GM12892 (cell line): ENCODE results near the gene GRAMD4.

Experiments used
- DNase-seq: peaks from one replicate; pipeline ENCODE4 v3.0.0; 2011; ENCODE audit not compliant: insufficient read length
- FAIRE-seq: peaks from 2 replicates; lab custom pipeline; 2011; peaks lifted over from hg19 to GRCh38; lab: Jason Lieb, UNC
- POLR2A ChIP-seq: IDR thresholded peaks from 2 replicates; pipeline ENCODE4 v1.6.1; 2011; ENCODE audit warnings: low read depth, low read length, control low read depth
- POLR2AphosphoS5 ChIP-seq: IDR thresholded peaks from 2 replicates; pipeline ENCODE4 v1.6.1; 2011; ENCODE audit warnings: low read depth, low read length, control low read depth
- TAF1 ChIP-seq: IDR thresholded peaks from 2 replicates; pipeline ENCODE4 v1.6.1; 2011; ENCODE audit warnings: low read depth, mild to moderate bottlenecking, control low read depth, low read length, borderline replicate concordance

Gene GRAMD4

GRCh38 chr22:46666577-46667244 lies 46.5 kb downstream of the GRAMD4 start:
- DNase-seq, result no peak
- TF ChIP-seq POLR2A, result no peak
- TF ChIP-seq TAF1, result no peak
- no peak for TF ChIP-seq POLR2AphosphoS5
- FAIRE-seq, result no peak

DNA sequence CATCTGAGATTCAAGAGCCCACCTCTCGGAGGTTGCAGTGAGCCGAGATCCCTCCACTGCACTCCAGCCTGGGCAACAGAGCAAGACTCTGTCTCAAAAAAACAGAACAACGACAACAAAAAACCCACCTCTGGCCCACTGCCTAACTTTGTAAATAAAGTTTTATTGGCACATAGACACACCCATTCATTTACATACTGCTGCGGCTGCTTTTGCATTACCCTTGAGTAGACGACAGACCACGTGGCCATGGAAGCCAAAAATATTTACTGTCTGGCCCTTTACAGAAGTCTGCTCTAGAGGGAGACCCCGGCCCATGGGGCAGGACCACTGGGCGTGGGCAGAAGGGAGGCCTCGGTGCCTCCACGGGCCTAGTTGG lies 47.0 kb downstream of the GRAMD4 start:
- TF ChIP-seq TAF1, result no peak
- no peak for TF ChIP-seq POLR2A
- no peak for TF ChIP-seq POLR2AphosphoS5
- DNase-seq (no peak), FAIRE-seq (no peak)

DNA sequence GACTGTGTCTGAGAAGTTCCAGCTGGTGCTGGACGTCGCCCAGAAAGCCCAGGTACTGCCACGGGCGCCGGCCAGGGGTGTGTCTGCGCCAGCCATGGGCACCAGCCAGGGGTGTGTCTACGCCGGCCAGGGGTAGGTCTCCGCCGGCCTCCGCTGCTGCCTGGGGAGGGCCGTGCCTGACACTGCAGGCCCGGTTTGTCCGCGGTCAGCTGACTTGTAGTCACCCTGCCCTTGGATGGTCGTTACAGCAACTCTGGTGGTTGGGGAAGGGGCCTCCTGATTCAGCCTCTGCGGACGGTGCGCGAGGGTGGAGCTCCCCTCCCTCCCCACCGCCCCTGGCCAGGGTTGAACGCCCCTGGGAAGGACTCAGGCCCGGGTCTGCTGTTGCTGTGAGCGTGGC lies 47.9 kb downstream of the GRAMD4 start:
- TF ChIP-seq TAF1, result no peak
- TF ChIP-seq POLR2A, result no peak
- no peak for TF ChIP-seq POLR2AphosphoS5
- FAIRE-seq, result no peak

GRCh38 chr22:46669201-46669600 lies 49.0 kb downstream of the GRAMD4 start:
- no peak for DNase-seq
- TF ChIP-seq POLR2AphosphoS5 (no peak), TAF1 (no peak), POLR2A (no peak)

More for the DNA sequence above, 47.9 kb downstream of the GRAMD4 start:
- no peak for DNase-seq

GRCh38 chr22:46671824-46672432 lies 51.7 kb downstream of the GRAMD4 start:
- TF ChIP-seq POLR2A, result no peak
- no peak for TF ChIP-seq POLR2AphosphoS5
- TF ChIP-seq TAF1, result no peak
- DNase-seq (no peak), FAIRE-seq (no peak)

More at GRCh38 chr22:46669201-46669600, 49.0 kb downstream of the GRAMD4 start:
- no peak for FAIRE-seq

DNA sequence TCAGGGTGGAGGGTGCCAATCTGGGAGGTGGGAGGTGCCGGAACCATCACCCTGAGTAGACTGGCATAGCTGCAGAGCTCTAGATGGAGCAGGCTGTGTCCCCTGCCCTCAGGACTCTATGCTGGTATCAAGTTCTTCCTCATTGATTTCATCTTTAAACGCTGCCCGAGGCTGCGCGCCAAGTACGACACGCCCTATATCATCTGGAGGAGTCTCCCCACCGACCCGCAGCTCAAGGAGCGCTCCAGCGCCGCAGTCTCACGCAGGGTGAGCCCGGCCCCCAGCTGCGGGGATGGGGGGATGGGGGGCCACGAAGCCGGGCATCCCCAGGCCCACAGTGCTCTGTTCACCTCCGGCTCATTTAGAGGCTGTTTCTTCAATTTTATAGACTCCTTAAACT lies 52.5 kb downstream of the GRAMD4 start:
- no peak for FAIRE-seq
- DNase-seq, result no peak
- TF ChIP-seq TAF1 (no peak), POLR2AphosphoS5 (no peak), POLR2A (no peak)

DNA sequence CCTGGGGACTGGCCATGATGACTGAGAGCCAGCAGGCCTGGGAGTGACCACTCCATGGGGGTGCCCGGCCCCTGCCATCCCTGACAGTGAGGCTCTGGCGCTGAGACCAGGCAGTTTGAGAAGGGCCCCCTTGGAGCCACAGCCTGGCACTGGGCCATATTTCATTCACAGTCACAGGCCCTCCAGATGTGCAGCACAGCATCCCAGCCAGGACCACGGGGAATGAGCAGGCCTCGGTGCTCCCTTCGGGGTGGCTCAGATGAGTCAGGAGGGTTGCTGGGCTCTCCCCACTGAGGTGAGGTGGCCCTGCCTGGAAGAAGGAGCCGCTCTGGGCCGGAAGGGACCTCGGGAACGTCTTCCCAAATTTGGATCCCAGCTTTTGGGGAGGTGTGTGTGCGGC lies 53.0 kb downstream of the GRAMD4 start:
- TF ChIP-seq TAF1, result no peak
- no peak for TF ChIP-seq POLR2AphosphoS5
- no peak for TF ChIP-seq POLR2A
- DNase-seq (no peak), FAIRE-seq (no peak)

DNA sequence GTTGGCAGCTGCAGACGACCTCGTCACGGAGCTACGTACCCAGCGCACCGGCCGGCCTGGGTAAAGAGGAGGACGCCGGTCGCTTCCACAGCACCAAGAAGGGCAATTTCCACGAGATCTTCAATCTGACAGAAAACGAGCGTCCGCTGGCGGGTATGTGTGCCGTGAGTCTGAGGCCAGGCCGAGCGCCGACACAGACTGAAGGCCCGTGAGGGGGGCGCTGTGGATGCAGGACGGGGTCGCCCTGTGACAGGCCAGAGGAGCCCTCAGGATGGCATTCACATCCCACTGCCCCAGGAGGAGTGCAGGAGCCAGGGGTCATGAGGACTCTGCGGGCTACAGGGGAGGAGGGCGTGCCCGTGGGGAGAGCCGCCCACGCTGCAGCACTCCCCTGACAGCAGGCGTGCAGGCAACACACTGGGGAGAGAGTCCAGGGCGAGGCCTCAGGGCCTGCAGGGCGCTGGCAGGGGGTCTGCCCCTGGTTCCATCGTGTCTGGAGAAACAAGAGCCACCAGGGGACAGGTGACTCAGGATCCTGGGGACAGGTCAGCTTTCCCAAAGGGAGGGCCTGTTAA lies 53.6 kb downstream of the GRAMD4 start:
- DNase-seq (no peak), FAIRE-seq (no peak)
- TF ChIP-seq POLR2A, result no peak
- TF ChIP-seq TAF1, result no peak
- no peak for TF ChIP-seq POLR2AphosphoS5

DNA sequence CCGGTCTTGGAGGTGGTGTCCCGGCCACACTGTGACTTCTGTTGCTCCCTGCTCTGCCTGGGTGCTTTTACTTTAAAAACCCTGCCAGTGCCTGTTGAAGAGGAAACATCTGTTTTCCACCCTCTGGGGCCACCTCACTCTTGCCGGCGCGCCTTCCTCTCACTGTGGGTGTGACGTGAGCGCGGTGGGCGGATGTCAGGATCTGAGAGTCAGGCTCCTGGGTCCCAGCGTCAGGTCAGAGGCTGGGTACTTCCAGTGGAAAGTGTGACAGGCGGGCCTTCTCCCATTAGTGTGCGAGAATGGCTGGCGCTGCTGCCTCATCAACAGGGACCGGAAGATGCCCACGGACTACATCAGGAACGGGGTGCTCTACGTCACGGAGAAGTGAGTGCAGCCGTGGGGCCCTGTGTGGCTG lies 54.2 kb downstream of the GRAMD4 start:
- TF ChIP-seq POLR2A (no peak), POLR2AphosphoS5 (no peak), TAF1 (no peak)
- FAIRE-seq, result peak; percentile 78
- peak; percentile 65 for DNase-seq

DNA sequence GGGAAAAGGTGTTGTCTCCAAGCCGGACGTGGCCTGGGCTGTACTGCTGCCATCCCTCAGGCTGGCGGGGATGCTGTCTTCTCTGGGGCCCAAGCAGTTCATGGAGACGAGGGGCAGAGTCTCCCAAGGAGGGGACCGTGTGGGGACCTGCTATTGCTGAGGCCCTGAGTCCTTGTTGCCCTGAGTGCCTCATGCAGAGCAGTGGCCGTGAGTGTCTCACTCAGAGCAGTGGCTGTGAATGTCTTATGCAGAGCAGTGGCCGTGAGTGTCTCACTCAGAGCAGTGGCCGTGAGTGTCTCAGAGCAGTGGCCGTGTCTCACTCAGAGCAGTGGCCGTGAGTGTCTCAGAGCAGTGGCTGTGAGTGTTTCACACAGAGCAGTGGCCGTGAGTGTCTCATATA lies 54.7 kb downstream of the GRAMD4 start:
- TF ChIP-seq TAF1 (no peak), POLR2AphosphoS5 (no peak), POLR2A (no peak)
- peak; percentile 67 for FAIRE-seq
- no peak for DNase-seq

GRCh38 chr22:46675479-46675878 lies 55.3 kb downstream of the GRAMD4 start:
- no peak for TF ChIP-seq TAF1
- TF ChIP-seq POLR2A, result no peak
- no peak for TF ChIP-seq POLR2AphosphoS5
- FAIRE-seq (no peak), DNase-seq (no peak)

DNA sequence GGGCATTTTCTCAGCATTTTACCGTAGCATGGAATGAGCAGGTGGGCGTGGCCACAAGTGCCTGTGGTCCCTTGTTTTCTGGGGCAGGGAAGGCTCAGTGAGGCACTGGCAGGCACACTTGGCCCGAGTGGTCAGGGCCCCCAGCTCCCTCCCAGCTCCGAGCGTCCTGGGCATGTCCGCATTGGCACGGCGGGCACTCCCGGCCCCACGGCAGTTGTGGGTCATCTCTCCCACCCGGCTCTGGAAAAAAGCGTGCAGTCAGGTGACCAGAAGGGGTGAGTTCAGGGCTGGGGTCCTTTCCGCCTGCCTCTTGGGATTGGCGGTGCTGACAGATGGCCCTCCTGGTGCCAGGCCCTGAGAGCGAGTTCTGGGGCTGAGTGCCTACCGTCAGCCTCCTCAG lies 55.8 kb downstream of the GRAMD4 start:
- DNase-seq (no peak), FAIRE-seq (no peak)
- TF ChIP-seq POLR2AphosphoS5, result no peak
- TF ChIP-seq TAF1, result no peak
- TF ChIP-seq POLR2A, result no peak

DNA sequence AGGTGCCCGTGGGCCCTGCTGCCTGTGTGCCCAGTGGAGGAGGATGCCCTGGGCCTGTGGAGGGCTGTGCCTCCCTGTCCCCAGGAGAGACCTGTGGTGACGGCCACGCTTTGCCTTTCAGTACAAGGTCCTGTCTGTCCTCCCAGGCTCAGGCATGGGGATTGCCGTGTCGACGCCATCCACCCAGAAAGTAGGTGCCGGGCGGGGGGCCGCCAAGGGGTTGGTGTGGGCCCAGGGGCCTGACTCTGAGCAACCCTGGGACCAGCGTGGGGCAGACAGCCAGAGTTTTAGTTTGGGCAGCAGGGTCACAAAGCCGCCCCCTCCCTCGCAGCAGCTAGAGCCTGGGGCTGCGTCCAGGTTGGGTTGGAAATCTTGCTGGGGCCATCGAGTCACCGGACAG lies 56.3 kb downstream of the GRAMD4 start:
- FAIRE-seq, result no peak
- no peak for TF ChIP-seq TAF1
- no peak for DNase-seq
